SK-N-SH treated with all-trans-retinoic acid at 6 μM for 48 hours (cell line): ENCODE measurements around the gene TNFSF4.

Experiments used
- ATAC-seq: fragments of 200-7000 bp; cut with Tn5 transposase; 3 replicates; pipeline ENCODE4 v1.9.1; 2020; ENCODE audit warnings: mild to moderate bottlenecking, moderate library complexity
- SNAI2 ChIP-seq: fragments of 250-450 bp; sonication (Bioruptor Pico); IDR thresholded peaks from 2 replicates; pipeline ENCODE4 v1.5.0; 2020; ENCODE audit warnings: mild to moderate bottlenecking, moderate library complexity
- TOX ChIP-seq: fragments of 250-450 bp; sonication (Bioruptor Pico); IDR thresholded peaks from 2 replicates; pipeline ENCODE4 v1.8.0; 2021; ENCODE audit warnings: mild to moderate bottlenecking, moderate library complexity, borderline replicate concordance
- ZC3H10 ChIP-seq: fragments of 250-450 bp; sonication (Bioruptor Pico); IDR thresholded peaks from 2 replicates; pipeline ENCODE4 v1.5.1; 2021; ENCODE audit warnings: mild to moderate bottlenecking, moderate library complexity

Gene TNFSF4

DNA sequence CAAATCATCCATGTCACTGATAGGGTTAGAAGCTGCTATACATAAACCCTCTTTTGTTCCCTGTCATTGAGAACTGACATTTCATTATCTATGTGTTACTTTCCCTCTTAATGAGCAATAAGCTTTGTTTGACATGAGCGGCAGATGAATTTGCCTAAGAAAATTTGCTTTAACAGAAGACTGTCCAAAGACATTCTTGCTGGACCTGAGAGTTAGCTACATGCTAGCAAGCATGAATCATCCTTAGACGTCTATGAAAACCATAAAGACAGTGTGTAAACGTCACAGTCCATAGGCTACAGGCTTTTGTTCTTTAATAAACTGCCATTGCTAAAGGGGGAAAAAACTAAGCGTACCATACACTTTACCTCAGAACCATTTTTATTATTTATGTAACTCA is 73.1 kb downstream of the TNFSF4 start:
- ATAC-seq, result peak; percentile 94
- TF ChIP-seq SNAI2 (CRISPR knock-in tag), result no peak
- peak; percentile 65 for TF ChIP-seq ZC3H10 (CRISPR knock-in tag)
- TF ChIP-seq TOX (CRISPR knock-in tag), result peak; percentile 8; the same call in 1 of the 2 replicates
